Activated naive CD8-positive, alpha-beta T cell treated with anti-CD3 and anti-CD28 coated beads, Interleukin-2, amount 50 U/mL, for 24 hours (primary cell): ENCODE data around the gene DAP.

ENCODE experiments used
- ATAC-seq: fragments of 150-1000 bp; cut with Tn5 transposase; one replicate; pipeline ENCODE4 v1.10.0; 2021
- DNase-seq: peaks from one replicate; pipeline ENCODE4 v3.0.0; 2021
- H3K27ac Mint-ChIP-seq: one replicate; pipeline ENCODE4 v1.8.0; 2021; ENCODE audit warnings: mild to moderate bottlenecking, mixed read lengths
- H3K27me3 Mint-ChIP-seq: one replicate; pipeline ENCODE4 v1.8.0; 2021; ENCODE audit warnings: mixed read lengths
- H3K36me3 Mint-ChIP-seq: one replicate; pipeline ENCODE4 v1.8.0; 2021; ENCODE audit warnings: low read depth, mixed read lengths
- H3K4me1 Mint-ChIP-seq: one replicate; pipeline ENCODE4 v1.8.0; 2021; ENCODE audit warnings: mixed read lengths
- H3K4me3 Mint-ChIP-seq: one replicate; pipeline ENCODE4 v1.8.0; 2021; ENCODE audit warnings: mild to moderate bottlenecking, moderate library complexity, mixed read lengths
- H3K9me3 Mint-ChIP-seq: one replicate; pipeline ENCODE4 v1.8.0; 2021; ENCODE audit warnings: mixed read lengths

The DAP gene

DNA sequence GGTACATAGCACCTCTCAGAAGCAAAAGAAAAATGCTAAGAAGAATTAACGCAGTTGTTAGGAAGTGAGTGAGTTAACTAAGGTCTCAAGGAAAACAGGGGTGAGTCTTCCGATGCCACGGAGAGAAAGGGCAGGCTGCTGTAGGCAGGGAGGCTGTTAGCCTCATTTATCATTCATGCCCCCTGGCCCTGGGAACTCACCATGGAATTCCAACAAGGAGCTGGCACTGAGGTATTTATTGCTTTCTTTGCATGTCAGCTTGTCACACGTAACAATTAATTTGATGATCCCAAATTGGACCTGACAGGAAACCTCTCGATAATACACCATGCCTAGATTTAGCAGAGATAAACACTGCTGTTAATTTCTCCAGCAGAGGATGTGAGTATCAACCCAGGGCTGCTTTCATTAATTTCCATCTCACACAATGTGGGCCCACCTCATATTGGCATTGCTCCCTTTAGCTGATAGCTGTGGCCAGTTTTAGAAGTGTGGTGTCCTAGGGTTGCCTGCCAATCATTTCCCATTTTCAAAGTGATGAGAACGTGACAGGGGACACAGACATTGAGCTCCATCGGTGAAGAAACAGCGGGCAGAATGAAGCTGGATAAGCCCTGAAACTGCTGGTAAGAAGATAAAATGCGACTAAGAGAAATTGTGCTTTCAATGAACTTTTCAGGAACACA, 45.3 kb downstream of the DAP start:
- Mint-ChIP-seq H3K36me3 (peaks cover 27% of the 10 kb centered on the region), H3K9me3 (no peaks in the 10 kb centered on the region), H3K4me1 (peaks cover 16% of the 10 kb centered on the region), H3K4me3 (no peak overlapping the region), H3K27me3 (no peaks in the 10 kb centered on the region), H3K27ac (no peak overlapping the region)
- ATAC-seq (no peak), DNase-seq (no peak)

DNA sequence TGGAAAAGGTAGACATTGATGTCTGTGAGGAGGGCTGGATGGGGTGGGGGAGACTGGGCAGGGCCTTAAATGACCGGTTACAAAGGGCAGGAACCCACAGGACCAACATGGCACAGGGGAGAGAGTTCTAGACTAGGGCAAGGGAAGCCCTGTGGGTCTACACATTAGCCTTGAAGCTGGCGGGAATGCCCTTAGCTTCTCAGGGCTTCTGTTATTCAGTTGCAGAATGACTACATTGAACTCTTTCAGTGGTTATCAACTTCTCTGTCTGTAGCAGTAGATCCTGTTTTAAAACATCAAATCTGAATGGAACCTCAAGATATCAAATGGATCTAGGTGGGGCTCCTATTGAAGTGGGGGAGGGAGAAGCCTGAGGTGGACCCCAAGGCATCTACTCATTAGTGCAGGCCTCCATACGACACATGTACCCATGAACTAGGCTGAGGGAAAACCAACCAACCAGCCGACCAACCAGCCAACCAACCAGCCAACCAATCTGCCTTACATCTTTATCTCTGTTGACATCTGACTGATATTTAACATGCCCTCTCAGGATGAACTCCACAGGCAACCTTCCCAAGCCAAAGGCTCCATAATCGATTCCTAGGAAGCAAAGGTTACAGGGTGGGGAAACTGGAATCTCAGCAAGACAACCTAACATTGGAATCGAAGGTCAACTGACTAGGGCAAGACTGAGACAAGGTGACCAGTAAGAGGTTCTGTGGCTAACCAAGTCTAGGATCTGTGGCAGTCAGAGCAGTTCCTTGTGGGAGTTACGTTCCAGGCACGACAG, 48.3 kb downstream of the DAP start:
- peak; percentile 30 for ATAC-seq
- Mint-ChIP-seq H3K27me3 (no peaks in the 10 kb centered on the region), H3K27ac (no peak overlapping the region), H3K4me3 (no peak overlapping the region), H3K4me1 (peaks cover 16% of the 10 kb centered on the region), H3K9me3 (no peaks in the 10 kb centered on the region), H3K36me3 (peaks cover 19% of the 10 kb centered on the region)
- no peak for DNase-seq

DNA sequence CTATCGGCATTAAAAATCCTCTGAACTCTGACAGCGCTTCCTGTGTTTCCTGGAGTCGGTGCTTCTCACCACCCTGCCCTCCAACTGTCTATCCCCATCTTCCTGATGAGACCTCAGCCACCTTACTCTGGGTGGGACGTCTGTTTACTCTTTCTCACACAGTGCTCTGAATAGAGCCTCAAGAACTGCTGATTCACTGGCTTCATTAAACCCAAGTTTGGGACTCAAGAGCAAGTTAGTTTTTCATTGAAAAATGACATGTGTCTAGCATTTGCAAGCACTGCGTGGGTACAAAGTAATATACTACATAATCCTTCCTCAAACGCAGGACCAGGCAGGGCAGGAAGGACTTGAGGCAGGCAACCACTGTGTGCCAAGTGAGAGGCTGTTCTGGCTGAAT, 49.5 kb downstream of the DAP start:
- Mint-ChIP-seq H3K4me1 (peaks cover 21% of the 10 kb centered on the region), H3K36me3 (peaks cover 15% of the 10 kb centered on the region), H3K9me3 (no peaks in the 10 kb centered on the region), H3K4me3 (no peak overlapping the region), H3K27ac (no peak overlapping the region), H3K27me3 (no peaks in the 10 kb centered on the region)
- ATAC-seq: no peak
- DNase-seq: no peak

DNA sequence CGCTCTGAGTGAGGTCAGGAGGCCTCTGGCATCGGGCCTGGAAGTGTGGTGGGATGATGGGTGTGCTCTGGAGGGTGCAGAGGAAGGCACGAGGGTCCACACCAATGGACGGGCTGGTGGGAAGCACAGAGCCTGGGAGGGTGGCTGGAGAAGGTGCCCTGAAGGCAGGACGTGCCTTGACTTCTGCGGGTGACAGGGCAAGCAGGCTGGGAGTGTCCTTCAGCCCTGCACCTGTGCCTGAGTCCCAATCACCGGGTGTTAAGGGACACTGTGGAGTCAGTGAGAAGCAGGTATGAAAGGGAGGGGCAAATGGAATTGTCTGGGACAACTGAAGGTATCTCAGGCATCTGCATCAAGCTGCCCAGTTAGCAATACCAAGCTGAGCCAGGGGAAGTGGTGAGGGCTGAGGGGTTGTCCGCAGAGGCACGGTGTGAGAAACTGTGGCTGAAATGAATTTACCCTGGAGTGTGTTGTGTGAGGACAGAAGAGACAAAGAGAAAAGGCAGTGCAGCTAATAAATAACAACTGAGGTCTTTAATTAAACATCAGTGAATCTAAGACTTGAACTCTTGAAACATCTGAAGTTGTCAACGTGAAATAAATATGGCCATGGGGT, 50.4 kb downstream of the DAP start:
- H3K4me3 Mint-ChIP-seq: no peak overlapping the region
- H3K27ac Mint-ChIP-seq: peak overlapping the region; percentile 5
- peaks cover 14% of the 10 kb centered on the region for H3K36me3 Mint-ChIP-seq
- H3K9me3 Mint-ChIP-seq: no peaks in the 10 kb centered on the region
- DNase-seq (no peak), ATAC-seq (no peak)
- peaks cover 27% of the 10 kb centered on the region for H3K4me1 Mint-ChIP-seq
- no peaks in the 10 kb centered on the region for H3K27me3 Mint-ChIP-seq

DNA sequence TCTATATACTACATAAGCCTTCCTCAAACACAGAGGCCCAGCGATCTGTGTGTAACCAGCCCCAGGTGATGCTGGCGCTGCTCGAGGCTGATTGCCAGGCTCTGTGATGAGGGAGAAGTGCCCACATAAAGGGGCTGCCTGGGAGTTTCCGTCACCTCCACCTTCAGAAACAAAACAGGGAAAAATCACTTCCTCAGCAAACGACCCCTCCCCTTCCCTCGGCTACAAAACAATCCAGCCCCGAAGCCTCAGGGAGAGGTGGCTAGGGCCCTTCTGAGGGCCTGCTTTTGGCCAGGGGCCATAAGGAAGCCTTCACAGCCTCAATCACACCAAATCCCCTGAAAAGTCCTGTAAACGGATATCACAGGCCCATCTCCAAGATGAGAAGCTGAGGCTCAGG, 51.1 kb downstream of the DAP start:
- Mint-ChIP-seq H3K36me3 (peaks cover 16% of the 10 kb centered on the region), H3K9me3 (no peaks in the 10 kb centered on the region), H3K4me1 (peaks cover 34% of the 10 kb centered on the region), H3K27ac (no peak overlapping the region), H3K27me3 (no peaks in the 10 kb centered on the region), H3K4me3 (no peak overlapping the region)
- ATAC-seq: no peak
- DNase-seq: no peak

DNA sequence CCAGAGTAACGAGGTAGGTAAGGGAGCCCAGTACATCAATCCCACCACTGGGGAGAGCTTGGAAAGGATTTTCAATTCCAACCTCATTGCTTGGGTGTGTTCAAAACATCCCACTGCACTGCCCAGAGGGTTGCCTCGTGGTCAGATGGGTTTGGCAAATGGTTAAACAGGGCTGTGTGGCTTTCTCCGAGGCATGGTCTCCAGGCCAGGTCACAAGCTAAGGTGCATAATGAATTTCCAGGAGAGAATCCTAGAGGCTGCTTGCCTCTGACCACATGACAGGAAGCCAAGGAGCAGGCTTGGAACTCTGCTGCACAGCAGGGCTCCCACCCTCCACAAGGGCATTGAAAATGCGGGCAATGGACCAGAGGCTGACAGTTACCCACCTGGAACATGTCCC, 51.6 kb downstream of the DAP start:
- Mint-ChIP-seq H3K4me1 (peaks cover 39% of the 10 kb centered on the region), H3K27me3 (no peaks in the 10 kb centered on the region), H3K4me3 (no peak overlapping the region), H3K9me3 (no peaks in the 10 kb centered on the region), H3K36me3 (peaks cover 14% of the 10 kb centered on the region), H3K27ac (no peak overlapping the region)
- no peak for ATAC-seq
- no peak for DNase-seq

DNA sequence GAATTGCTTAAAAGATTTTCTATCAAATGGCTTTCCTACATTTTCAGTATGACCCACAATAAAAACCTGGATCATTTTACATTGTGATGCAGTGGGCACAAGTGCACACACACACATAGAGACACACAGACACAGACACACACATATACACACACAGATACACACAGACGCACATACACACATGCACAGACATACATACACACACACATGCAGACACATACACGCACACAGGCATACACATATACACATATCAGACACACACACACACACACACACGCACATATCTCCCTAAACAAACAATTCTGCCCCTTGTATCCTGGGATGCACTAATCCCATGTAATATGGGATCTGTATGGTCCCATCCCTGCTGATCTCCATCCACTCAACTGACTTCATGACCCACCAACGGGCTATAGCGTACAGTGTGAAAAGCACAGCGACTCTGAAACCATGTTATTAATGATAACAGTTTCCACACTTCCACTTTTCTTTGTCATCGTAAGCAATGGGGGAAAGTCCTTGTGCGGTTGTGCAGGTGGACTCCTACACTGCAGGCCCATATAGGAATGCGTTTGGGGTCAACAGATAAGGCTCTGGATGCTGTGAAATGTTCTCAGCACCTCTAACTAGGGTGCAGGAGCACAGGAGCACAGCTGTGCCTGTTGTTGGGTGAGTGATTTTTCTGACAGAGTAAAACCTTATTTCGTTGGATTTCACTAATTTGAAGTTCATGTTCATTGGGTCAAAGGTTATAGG, 52.7 kb downstream of the DAP start:
- DNase-seq (no peak), ATAC-seq (no peak)
- H3K27ac Mint-ChIP-seq: no peak overlapping the region
- H3K4me1 Mint-ChIP-seq: peaks cover 42% of the 10 kb centered on the region
- peaks cover 14% of the 10 kb centered on the region for H3K36me3 Mint-ChIP-seq
- no peaks in the 10 kb centered on the region for H3K27me3 Mint-ChIP-seq
- H3K4me3 Mint-ChIP-seq: no peak overlapping the region
- H3K9me3 Mint-ChIP-seq: no peaks in the 10 kb centered on the region

DNA sequence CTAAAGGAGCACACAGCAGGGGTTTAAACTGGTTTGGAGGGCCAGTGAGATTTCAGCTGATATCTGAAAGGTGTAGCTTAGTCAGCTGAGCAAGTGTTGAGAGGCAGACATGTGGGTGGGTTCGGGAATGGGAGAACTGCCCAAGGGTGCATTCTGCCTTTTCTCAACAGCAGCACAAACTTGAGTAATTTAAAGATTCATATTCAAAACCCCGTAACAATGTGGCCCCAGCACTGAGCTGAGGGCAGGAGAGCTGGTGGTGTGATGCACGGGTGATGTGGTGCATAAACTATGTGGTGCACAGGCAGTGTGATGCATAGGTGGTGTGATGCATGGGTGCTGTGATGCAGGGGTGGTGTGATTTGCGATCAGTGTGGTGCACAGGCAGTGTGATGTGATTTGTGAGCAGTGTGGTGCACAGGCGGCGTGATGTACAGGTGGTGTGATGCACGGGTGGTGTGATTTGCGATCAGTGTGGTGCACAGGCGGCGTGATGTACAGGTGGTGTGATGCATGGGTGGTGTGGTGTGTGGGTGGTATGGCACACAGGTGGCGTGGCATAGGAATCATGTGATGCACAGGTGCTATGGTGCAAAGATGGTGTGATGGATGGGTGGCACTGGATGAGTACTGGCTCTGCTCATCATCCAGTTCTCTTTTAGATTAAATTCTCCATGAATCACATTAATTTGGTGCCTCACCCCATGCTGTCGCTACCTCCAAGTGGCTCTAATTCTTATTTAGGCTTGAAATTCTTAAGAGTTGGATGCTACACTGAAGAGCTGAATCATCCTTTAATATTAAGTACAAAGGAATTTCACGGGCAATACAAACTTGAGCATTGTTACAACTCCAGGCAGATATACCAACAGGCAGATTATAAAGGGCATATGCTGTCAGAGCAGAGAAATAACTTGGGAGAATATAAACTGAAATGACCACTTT, 53.6 kb downstream of the DAP start:
- Mint-ChIP-seq H3K9me3 (no peaks in the 10 kb centered on the region), H3K27ac (no peak overlapping the region), H3K27me3 (no peaks in the 10 kb centered on the region), H3K36me3 (peaks cover 13% of the 10 kb centered on the region), H3K4me3 (no peak overlapping the region), H3K4me1 (peaks cover 38% of the 10 kb centered on the region)
- no peak for DNase-seq
- ATAC-seq: no peak

DNA sequence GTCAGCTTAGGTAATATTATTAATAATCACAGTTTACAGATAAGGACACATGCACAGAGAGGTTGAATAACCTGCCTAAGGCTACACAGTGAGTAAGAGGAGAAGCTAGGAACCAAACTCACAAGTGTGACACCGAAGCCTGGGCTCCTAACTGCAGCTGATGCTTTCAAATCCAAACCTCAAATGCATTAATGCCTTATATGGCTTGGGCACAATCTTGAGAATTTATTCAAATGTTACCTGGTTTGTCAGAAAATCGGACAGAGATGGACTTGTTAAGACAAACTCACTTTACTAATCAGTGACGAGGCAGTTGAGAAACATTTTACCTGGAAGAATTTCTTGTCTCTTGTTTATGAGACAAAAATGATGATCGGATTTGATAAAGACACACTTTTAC, 54.7 kb downstream of the DAP start:
- no peaks in the 10 kb centered on the region for H3K27me3 Mint-ChIP-seq

DNA sequence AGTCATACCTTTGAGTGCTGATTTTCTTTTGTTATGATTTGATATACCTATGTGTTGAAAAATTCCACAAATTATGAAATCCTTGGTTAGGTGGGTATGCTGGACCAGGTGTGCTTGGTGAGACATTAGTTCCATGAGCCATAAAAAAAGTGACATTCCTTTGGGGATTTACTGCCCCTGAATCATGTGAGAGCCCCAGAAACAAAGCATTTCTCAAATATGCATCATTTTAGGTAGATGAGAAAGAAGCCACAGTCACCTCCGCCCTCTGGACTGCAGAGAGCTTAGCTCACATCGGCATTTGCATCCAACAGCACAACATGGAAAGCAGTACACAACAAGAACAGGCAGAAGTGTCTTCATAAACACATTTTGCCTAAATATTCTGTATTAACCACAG, 55.3 kb downstream of the DAP start:
- no peak for DNase-seq
- ATAC-seq: no peak
- Mint-ChIP-seq H3K4me1 (peaks cover 35% of the 10 kb centered on the region), H3K27me3 (no peaks in the 10 kb centered on the region), H3K4me3 (no peak overlapping the region), H3K9me3 (no peaks in the 10 kb centered on the region), H3K36me3 (peaks cover 8% of the 10 kb centered on the region), H3K27ac (peak overlapping the region; percentile 17)

More for the DNA sequence above, 54.7 kb downstream of the DAP start:
- peaks cover 10% of the 10 kb centered on the region for H3K36me3 Mint-ChIP-seq
- no peak overlapping the region for H3K4me3 Mint-ChIP-seq
- peak overlapping the region; percentile 17 for H3K27ac Mint-ChIP-seq
- H3K9me3 Mint-ChIP-seq: no peaks in the 10 kb centered on the region
- H3K4me1 Mint-ChIP-seq: peaks cover 37% of the 10 kb centered on the region
- DNase-seq (no peak), ATAC-seq (no peak)

DNA sequence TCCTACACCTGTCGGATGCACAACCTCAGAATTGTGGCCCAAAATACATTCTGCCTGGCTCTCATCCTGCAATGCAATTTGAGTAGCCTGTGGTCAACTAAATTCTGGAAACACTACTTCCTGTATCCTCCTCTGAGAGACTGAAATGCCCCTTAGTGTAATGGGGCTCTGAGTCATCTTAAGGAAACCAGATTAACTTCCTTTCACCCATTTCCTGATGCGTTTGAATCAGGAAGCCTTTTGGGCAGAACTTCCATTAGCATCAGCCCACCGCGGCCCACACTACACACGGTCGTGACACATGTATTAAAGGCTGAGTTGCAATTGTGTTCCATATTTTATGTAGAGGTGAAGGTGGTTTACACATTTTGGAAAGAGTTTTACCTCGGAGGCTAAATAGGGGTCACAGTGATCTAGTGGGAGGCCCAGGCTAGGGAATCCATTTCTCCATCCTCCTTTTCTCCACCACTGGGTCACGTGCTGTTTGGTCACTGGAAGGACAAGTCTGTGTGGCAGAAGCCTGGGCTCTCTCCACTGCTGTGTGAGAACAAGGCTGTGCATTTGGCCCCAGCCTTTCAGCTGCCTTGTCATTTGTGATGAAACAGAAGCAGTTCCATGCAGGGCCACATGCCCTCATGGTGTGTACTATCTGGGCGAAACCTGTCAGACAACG, 55.9 kb downstream of the DAP start:
- peaks cover 39% of the 10 kb centered on the region for H3K4me1 Mint-ChIP-seq
- H3K4me3 Mint-ChIP-seq: no peak overlapping the region
- no peaks in the 10 kb centered on the region for H3K9me3 Mint-ChIP-seq
- ATAC-seq: peak; percentile 62
- H3K27me3 Mint-ChIP-seq: no peaks in the 10 kb centered on the region
- peaks cover 9% of the 10 kb centered on the region for H3K36me3 Mint-ChIP-seq
- peak overlapping the region; percentile 72 for H3K27ac Mint-ChIP-seq
- no peak for DNase-seq

DNA sequence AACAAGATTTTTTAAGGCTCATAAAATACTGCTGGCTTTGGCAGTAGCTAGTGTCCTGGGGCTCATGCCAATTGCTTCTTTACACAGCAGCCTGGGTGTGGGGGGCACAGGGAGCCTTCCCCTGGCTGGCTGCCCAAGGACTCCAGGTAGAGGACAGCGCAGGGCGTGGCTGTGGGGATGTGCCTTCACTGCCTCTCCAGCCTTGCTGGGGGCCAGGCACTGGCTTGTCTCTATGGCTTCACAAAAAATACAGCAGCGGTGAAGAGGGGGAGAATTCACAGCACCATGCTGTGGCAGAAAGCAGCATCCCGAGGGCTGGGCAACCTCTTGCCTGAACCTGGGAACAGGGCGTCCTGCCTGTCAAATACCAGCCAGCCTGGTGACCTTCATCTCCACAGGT, 57.4 kb downstream of the DAP start:
- peaks cover 49% of the 10 kb centered on the region for H3K4me1 Mint-ChIP-seq
- ATAC-seq (no peak), DNase-seq (no peak)
- H3K36me3 Mint-ChIP-seq: peaks cover 10% of the 10 kb centered on the region
- no peaks in the 10 kb centered on the region for H3K9me3 Mint-ChIP-seq
- no peak overlapping the region for H3K4me3 Mint-ChIP-seq
- no peak overlapping the region for H3K27ac Mint-ChIP-seq
- H3K27me3 Mint-ChIP-seq: no peaks in the 10 kb centered on the region

DNA sequence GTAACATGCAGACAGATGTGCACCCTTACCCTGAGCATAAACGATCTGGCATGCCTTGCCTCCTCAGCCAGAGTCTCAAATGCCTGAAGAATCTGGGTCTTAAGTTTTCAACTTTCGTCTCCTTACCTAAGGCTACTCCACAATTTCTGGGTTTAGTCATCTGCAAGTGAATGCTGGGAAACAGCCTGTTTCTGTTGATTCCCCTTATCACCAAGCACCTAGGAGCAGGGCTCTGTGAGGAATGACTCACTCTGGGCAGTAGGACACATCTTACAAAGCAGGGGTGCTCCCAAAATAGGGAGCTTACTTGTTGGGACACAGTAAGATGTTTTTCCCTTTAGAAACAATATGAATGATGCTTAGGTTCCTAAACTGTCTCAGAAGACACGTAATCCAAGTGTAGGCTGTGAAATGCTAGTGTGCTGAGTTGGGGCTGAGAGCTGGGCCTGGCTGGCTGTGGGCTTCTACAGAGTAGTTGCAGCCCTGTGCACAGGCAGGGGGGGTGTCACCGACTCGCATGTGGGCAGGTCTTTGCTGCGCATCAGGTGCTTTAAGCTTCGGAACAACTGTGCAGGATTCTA, 58.0 kb downstream of the DAP start:
- Mint-ChIP-seq H3K4me1 (peaks cover 49% of the 10 kb centered on the region), H3K27ac (peak overlapping the region; percentile 40), H3K9me3 (no peaks in the 10 kb centered on the region), H3K27me3 (no peaks in the 10 kb centered on the region), H3K36me3 (peaks cover 10% of the 10 kb centered on the region), H3K4me3 (no peak overlapping the region)
- ATAC-seq (no peak), DNase-seq (no peak)
